Measurements from ENCODE around the gene MORF4L1.
"Not testable (repeated sequence)": the region's sequence is repeated elsewhere in the genome, so short reads cannot be mapped to it uniquely, and the experiment has no call there.

The MORF4L1 gene, protein sequence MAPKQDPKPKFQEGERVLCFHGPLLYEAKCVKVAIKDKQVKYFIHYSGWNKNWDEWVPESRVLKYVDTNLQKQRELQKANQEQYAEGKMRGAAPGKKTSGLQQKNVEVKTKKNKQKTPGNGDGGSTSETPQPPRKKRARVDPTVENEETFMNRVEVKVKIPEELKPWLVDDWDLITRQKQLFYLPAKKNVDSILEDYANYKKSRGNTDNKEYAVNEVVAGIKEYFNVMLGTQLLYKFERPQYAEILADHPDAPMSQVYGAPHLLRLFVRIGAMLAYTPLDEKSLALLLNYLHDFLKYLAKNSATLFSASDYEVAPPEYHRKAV

DNA sequence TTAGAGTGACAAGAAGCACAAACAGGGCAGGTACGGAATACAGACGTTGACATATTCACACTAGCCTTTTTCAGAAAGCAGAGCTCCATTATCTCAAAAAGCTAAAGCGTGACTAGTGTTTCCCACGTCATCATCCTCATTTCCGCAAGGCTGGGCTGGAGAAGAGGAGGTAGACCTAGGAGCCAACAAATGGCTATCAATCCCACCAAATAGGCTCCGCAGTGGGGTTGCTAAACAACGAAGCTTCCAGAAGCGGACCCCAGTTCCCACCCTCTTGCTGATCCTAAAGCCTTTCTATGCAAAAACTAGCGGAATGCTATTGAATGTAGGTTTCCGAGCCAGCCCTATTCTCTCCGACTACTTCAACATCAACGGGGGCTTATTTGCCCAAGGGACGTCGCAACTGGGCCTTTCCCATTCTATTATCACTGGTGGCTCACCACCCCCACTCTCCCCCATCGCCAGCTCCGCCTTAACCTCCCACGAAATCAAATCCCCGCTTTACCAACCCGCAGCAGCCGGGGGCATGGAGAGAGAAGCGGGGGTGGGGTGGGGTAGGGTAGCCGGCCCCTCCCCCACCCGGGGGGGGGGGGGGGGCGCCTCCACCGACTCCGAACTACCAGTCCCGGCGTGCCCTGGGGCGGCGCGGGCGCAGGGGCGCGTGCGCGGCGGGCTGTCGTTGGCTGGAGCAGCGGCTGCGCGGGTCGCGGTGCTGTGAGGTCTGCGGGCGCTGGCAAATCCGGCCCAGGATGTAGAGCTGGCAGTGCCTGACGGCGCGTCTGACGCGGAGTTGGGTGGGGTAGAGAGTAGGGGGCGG lies at the start of gene MORF4L1:
TSS of gene MORF4L1 (plus strand) at position 736 of the 817 bp plus-strand sequence. CDS start 128 bp downstream, outside the sequence.
- peak within 1 kb of the TSS; percentile 96 for H3K4me3 Mint-ChIP-seq
- H3K27me3 Mint-ChIP-seq = no peaks in the 10 kb centered on the region
- H3K4me1 Mint-ChIP-seq (ENCODE audit: low read depth) = peaks cover 30% of the 10 kb centered on the region
- H3K9me3 Mint-ChIP-seq = no peaks in the 10 kb centered on the region
- DNase-seq = peak; percentile 97
- peaks cover 35% of the 10 kb centered on the region for H3K36me3 Mint-ChIP-seq (ENCODE audit: low read depth)
- H3K27ac Mint-ChIP-seq = peak within 1 kb of the TSS; percentile 99

DNA sequence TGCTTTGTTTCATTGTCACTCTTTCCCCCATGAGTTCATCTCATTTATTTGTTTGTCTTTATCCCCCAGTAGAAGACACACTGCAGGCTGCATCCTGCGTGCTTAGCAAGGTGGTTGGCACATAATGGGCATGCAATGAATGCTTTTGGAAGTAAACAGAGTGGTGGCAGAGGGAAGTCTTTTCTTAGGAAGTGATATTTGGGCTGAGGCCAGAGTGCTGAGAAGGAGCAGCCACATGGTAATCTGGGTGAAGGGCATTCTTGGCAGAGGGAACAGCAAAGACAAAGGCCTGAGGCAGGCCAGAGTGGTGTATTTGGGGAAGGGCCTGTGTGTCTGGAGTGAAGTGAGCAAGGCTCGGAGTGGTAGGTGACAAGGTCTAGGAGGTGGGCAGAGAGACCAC lies 43.8 kb upstream of the MORF4L1 start:
- H3K27ac Mint-ChIP-seq = no peak overlapping the region
- no peak for DNase-seq

DNA sequence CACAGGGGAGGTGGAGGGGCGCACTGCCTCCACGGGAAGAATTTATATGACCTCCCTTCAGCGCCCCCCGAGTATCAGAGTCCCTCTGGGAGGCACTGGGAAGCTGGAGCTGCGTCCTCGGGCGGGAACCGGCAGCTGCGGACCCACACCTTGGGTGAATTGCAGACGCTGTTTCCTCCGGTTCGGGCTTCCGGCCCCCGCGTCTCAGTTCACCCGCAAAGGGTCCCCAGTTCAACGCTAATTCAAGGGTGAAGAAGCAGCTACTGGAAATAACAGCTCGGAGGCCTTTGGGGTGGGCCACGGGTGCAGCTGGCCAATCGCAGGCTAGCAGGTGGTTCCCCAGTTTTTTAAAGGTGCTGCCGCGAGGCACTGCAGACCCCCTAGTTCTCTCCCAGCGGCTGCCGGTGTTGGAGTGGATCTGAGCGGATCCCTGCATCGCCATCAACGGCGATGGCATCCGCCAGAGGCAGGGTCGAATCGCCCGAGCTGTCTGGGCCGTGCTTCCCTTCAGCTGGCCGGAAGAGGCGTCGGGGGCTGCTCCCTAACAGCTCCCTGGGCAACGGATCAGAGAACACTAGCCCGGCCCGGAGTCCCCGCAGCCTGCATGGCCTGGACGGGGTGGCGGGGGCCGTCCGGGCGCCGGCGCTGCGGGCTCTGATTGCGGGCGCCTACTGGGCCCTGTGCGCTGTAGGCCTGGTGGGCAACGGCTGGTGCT lies 42.0 kb upstream of the MORF4L1 start:
- peak overlapping the region; percentile 66 for H3K4me3 Mint-ChIP-seq
- H3K27ac Mint-ChIP-seq = peak overlapping the region; percentile 26
- H3K4me1 Mint-ChIP-seq (ENCODE audit: low read depth) = peaks cover 5% of the 10 kb centered on the region
- H3K9me3 Mint-ChIP-seq = no peaks in the 10 kb centered on the region
- DNase-seq = peak; percentile 51
- no peaks in the 10 kb centered on the region for H3K36me3 Mint-ChIP-seq (ENCODE audit: low read depth)
- peaks cover 21% of the 10 kb centered on the region for H3K27me3 Mint-ChIP-seq

More for the DNA sequence above, 43.8 kb upstream of the MORF4L1 start:
- Mint-ChIP-seq H3K9me3 (no peaks in the 10 kb centered on the region), H3K36me3 (ENCODE audit: low read depth) (no peaks in the 10 kb centered on the region), H3K4me1 (ENCODE audit: low read depth) (peaks cover 5% of the 10 kb centered on the region), H3K27me3 (peaks cover 21% of the 10 kb centered on the region), H3K4me3 (no peak overlapping the region)

DNA sequence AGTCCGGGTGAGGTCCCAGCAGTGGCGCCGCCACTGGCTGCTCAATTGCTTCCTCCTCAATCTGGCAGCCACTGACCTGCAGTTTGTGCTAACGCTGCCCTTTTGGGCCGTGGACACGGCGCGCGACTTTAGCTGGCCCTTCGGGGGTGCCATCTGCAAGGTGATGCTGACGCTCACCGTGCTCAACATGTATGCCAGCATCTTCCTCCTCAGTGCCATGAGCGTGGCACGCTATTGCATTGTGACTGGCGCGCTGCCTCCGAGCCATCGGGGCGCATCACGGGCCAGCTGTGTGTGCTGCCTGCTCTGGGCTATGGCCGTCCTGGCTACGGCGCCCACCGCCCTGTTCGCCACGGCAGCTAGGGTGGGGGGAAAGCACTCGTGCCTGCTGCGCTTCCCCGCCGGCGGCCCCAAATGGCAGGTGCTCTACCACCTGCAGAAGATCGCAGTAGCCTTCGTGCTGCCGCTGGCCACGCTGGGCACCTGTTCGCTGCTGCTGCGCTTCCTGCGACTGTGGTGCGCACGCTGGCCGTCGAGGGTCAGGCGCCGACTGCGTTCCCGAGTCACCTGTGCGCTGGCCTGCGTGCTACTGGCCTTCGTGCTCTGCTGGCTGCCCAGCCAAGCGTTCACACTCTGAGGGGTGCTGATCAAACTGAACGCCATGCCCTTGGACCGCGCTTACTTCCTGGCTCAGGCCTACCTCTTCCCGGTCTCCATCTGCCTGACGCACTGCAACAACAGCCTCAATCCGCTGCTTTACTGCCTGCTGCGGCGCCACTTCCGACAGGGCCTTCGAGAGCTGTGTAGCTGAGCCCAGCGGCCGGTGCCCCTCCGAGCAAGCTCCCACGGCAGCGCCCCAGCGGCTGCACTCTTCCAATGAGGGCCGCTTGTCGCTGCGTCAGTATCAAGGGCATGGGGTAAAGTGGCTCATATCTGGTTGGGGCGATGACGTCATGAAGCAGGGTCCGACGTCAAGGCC lies 41.2 kb upstream of the MORF4L1 start:
- Mint-ChIP-seq H3K36me3 (ENCODE audit: low read depth) (no peaks in the 10 kb centered on the region), H3K27me3 (peaks cover 21% of the 10 kb centered on the region), H3K9me3 (no peaks in the 10 kb centered on the region)

DNA sequence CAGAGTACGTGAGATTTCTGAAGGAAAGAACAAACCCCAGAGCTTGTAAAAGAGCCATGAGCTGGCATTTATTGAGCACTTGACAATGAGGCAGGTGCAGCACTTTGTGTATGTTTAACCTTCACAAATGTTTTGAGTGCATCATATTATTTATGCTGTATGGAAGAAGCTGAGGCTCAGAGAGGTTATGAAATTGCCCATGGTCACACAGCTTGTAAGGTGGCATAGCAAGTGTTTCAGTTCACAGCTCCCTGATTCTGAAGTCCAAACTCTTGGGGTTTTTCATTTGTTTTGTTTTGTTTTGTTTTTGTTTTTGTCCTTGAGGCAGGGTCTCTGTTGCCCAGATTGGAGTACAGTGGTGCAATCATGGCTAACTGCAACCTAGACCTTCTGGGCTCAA lies 36.4 kb upstream of the MORF4L1 start:
- H3K9me3 Mint-ChIP-seq = no peaks in the 10 kb centered on the region
- no peak overlapping the region for H3K4me3 Mint-ChIP-seq
- H3K27me3 Mint-ChIP-seq = peaks cover 10% of the 10 kb centered on the region
- no peak overlapping the region for H3K27ac Mint-ChIP-seq
- no peaks in the 10 kb centered on the region for H3K36me3 Mint-ChIP-seq (ENCODE audit: low read depth)
- peaks cover 3% of the 10 kb centered on the region for H3K4me1 Mint-ChIP-seq (ENCODE audit: low read depth)
- no peak for DNase-seq

More for the DNA sequence above, 41.2 kb upstream of the MORF4L1 start:
- Mint-ChIP-seq H3K4me3 (no peak overlapping the region), H3K4me1 (ENCODE audit: low read depth) (peaks cover 5% of the 10 kb centered on the region), H3K27ac (no peak overlapping the region)
- DNase-seq = no peak

DNA sequence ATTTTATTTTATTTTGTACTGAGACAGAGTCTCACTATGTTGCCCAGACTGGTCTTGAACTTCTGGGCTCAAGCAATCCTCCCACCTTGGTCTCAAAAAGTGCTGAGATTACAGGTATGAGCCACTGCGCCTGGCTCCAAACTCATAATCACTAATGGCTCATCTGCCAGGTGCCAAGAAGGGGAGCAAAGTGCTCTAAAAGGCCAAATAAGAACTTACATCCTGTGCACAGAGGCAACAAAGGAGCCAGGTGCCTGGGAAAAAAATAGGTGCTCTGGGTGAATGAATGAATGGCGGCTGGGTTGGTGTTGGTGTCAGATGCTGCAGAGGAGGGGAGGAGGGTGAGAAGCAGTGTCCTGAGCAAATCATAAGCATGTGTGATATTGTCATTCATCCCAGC lies 35.6 kb upstream of the MORF4L1 start:
- Mint-ChIP-seq H3K27me3 (peaks cover 2% of the 10 kb centered on the region), H3K4me1 (ENCODE audit: low read depth) (peaks cover 4% of the 10 kb centered on the region), H3K4me3 (no peak overlapping the region), H3K36me3 (ENCODE audit: low read depth) (no peaks in the 10 kb centered on the region), H3K9me3 (no peaks in the 10 kb centered on the region), H3K27ac (no peak overlapping the region)
- no peak for DNase-seq

DNA sequence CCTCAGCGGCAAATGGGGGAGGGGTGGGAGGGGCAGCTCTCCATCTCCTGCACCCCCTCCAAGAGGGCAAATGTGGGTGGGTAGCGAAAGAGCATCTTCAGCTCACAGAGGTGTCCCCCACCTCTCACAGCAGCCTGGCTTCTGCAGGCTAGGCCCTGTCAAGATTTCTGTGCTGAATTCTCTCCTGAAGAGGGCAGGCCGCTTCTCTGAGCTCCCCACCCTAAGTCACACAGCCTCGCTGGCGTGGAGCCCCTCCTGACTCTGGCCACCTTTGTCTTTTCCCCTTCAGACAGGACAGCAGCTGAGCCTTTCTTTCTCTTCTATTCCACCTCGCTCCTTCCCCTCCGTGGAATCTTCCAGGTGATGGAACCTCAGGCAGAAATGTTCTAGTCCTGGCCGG lies 35.1 kb upstream of the MORF4L1 start:
- Mint-ChIP-seq H3K4me3 (no peak overlapping the region), H3K27ac (no peak overlapping the region), H3K4me1 (ENCODE audit: low read depth) (peaks cover 7% of the 10 kb centered on the region), H3K27me3 (no peaks in the 10 kb centered on the region), H3K9me3 (no peaks in the 10 kb centered on the region), H3K36me3 (ENCODE audit: low read depth) (no peaks in the 10 kb centered on the region)
- no peak for DNase-seq

DNA sequence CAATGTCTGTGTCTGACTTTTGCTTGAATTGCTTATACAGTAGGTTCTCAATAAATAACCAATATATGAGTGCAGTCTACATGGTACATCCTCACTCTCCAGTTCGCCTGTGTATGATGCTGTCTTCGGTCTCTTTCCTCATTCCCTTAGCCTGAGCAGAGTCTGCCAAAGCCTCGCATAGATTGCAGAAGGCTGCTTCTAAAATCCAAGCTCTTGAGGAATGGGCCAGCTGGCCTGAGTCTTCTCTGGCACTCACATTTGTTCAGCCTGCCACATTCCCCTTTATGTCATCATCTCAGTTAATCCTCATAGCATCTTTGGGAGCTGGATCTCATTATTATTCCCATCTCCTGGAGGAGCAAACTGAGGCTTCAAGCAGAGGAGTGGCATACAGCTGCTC lies 34.2 kb upstream of the MORF4L1 start:
- no peak for DNase-seq
- Mint-ChIP-seq H3K4me1 (ENCODE audit: low read depth) (peaks cover 7% of the 10 kb centered on the region), H3K27me3 (no peaks in the 10 kb centered on the region), H3K9me3 (no peaks in the 10 kb centered on the region), H3K36me3 (ENCODE audit: low read depth) (no peaks in the 10 kb centered on the region), H3K4me3 (no peak overlapping the region), H3K27ac (no peak overlapping the region)

DNA sequence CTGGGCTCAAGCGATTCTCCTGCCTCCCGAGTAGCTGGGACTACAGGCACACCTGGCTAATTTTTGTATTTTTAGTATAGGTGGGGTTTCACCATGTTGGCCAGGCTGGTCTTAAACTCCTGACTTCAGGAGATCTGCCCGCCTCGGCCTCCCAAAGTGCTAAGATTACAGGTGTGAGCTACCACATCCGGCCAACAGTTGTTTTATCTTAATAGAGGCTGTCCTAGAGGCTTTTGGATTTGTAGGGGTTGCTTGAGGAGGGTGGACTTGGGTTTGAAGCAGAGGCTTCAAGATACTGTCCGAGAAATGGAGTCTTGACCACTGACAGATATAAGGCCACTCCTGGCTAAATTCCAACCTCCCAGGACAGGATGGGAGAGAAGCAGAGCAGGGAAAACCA lies 33.5 kb upstream of the MORF4L1 start:
- not testable (repeated sequence) for H3K27me3 Mint-ChIP-seq; H3K4me1 Mint-ChIP-seq (ENCODE audit: low read depth); H3K9me3 Mint-ChIP-seq; DNase-seq; H3K27ac Mint-ChIP-seq; H3K36me3 Mint-ChIP-seq (ENCODE audit: low read depth); H3K4me3 Mint-ChIP-seq

DNA sequence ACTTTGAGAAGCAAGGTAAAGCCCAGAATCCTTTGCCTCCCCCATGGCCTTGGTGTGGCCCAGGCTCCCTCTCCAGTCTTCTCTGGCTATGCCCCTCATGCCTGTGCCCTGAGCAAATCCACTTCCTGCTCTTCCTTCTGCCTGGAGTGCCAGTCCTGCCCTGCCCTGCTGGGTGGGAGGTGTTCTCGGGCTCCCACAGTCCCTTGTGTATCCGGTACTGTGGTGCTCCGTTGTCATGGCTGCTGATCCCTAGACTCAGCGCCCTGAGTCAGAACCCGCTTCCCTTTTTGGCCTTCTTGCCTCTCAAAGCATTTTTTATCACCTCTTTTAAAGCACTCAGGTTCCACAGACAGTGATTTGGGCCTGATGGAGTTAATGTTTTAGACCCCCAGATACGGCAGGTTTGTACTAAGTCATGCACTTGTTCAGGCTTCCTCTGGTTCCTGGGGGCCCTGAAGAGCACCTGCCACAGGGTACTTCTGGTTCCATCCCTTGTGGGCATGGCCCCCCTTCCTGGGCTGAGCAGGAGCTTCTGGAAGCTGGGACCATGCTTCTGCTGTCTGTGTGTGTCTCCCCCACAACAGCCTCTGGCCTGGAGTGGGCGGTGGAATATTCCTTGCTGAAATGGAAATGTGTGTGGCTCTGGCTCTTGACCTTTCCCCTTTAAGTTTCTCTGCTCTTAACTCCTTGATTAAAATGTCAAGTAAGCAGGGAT lies 31.9 kb upstream of the MORF4L1 start:
- H3K27me3 Mint-ChIP-seq = no peaks in the 10 kb centered on the region
- H3K9me3 Mint-ChIP-seq = no peaks in the 10 kb centered on the region
- H3K4me1 Mint-ChIP-seq (ENCODE audit: low read depth) = peaks cover 7% of the 10 kb centered on the region
- no peaks in the 10 kb centered on the region for H3K36me3 Mint-ChIP-seq (ENCODE audit: low read depth)
- peak overlapping the region; percentile 18 for H3K27ac Mint-ChIP-seq
- no peak overlapping the region for H3K4me3 Mint-ChIP-seq
- DNase-seq = no peak

DNA sequence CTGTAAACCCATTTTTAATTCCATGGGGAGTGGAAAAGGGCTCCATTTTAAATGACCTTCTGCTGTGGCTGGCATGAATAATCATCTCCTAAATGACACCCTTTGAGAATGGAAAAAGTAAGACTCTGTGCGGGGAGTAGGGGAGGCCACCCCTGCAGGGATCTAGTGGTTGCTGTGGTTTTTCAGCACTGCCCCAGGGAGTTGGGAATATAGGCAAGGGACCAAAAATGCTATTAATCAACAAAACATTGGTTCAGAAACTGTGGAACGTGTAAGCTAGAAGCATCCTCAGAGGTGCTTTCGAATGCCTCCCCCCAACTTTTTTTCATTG lies 31.3 kb upstream of the MORF4L1 start:
- H3K27me3 Mint-ChIP-seq = no peaks in the 10 kb centered on the region
- H3K4me1 Mint-ChIP-seq (ENCODE audit: low read depth) = peaks cover 7% of the 10 kb centered on the region
- H3K36me3 Mint-ChIP-seq (ENCODE audit: low read depth) = no peaks in the 10 kb centered on the region
- no peaks in the 10 kb centered on the region for H3K9me3 Mint-ChIP-seq
- no peak overlapping the region for H3K4me3 Mint-ChIP-seq
- H3K27ac Mint-ChIP-seq = peak overlapping the region; percentile 18
- DNase-seq = no peak

DNA sequence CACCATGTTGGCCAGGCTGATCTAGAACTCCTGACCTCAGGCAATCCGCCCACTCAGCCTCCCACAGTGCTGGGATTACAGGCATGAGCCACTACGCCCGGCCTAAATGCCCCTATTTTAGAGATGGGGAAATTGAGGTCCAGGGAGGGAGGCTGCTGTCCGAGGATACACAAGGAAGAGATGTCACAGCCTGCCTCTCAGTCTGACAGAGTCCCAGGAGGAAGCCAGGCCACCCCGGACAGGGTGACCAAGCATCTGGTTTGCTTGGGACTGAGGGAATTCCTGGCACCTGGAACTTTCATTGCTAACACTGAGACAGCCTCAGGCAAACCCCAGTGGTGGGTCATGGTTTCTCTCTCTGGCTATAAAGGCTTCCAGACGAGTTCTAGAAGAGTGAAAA lies 30.8 kb upstream of the MORF4L1 start:
- Mint-ChIP-seq H3K27ac (no peak overlapping the region), H3K36me3 (ENCODE audit: low read depth) (no peaks in the 10 kb centered on the region), H3K4me1 (ENCODE audit: low read depth) (peaks cover 7% of the 10 kb centered on the region), H3K27me3 (no peaks in the 10 kb centered on the region), H3K4me3 (no peak overlapping the region), H3K9me3 (no peaks in the 10 kb centered on the region)
- no peak for DNase-seq

DNA sequence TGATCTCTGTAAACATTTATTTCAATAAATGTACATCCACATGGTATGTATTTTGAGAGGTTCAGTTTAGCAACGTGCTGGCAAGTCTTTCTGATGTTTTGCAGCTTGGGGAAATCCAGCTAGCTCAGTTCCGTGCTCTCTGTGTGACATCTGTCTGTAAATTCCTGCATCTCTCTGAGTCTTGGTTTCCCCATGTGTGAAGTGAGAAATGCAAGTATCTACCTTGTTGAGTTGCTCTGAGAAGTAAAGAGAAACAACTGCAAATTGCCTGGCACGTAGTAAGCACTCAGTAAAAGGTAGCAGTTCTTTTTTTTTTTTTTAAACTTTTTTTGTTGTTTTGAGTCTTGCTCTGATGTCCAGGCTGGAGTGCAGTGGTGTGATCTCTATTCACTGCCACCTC lies 30.2 kb upstream of the MORF4L1 start:
- Mint-ChIP-seq H3K4me3 (no peak overlapping the region), H3K27me3 (no peaks in the 10 kb centered on the region), H3K4me1 (ENCODE audit: low read depth) (peaks cover 7% of the 10 kb centered on the region), H3K27ac (no peak overlapping the region), H3K36me3 (ENCODE audit: low read depth) (no peaks in the 10 kb centered on the region), H3K9me3 (no peaks in the 10 kb centered on the region)
- no peak for DNase-seq
